Epithelial cell of proximal tubule (primary cell): ENCODE data around the gene RNF150. TPM values are rescaled to one million over a fixed set of nuclear protein-coding genes. Genes with fewer than 3 reads are reported as not detected.

ENCODE experiments used
- DNase-seq: peaks from one replicate; pipeline ENCODE4 v3.0.0-alpha.2; 2011; ENCODE audit warnings: low read depth
- H3K4me3 ChIP-seq: 2 replicates; pipeline ENCODE4 v1.5.1; 2011; ENCODE audit warnings: low read depth, mild to moderate bottlenecking, low read length
- CTCF ChIP-seq: conservative IDR thresholded peaks from 2 replicates; pipeline ENCODE4 v1.5.1; 2012; ENCODE audit warnings: low read depth, mild to moderate bottlenecking, low read length
- total RNA-seq: library from RNA; depleted of rRNA; stranded (reverse); fragments of >200 nt; gene quantifications from 2 replicates; pipeline ENCODE4 v1.2.3, GENCODE V29; 2015

RNF150 gene
- total RNA-seq, 1 donor from 2014 or later: 0.69 TPM

- no peak for TF ChIP-seq CTCF
- H3K4me3 ChIP-seq: no peak overlapping the region
- no peak for DNase-seq
Observed at GRCh38 chr4:140976768-140977167, 156.5 kb downstream of the RNF150 start.

GRCh38 chr4:140971077-140971792 lies 162.0 kb downstream of the RNF150 start:
- no peak for DNase-seq
- H3K4me3 ChIP-seq: no peak overlapping the region
- no peak for TF ChIP-seq CTCF

GRCh38 chr4:140969296-140969695 lies 164.0 kb downstream of the RNF150 start:
- no peak for DNase-seq
- TF ChIP-seq CTCF: no peak
- H3K4me3 ChIP-seq: no peak overlapping the region

GRCh38 chr4:140968371-140968770 lies 164.9 kb downstream of the RNF150 start:
- TF ChIP-seq CTCF: no peak
- H3K4me3 ChIP-seq: no peak overlapping the region
- no peak for DNase-seq

GRCh38 chr4:140963883-140964282 lies 169.4 kb downstream of the RNF150 start:
- TF ChIP-seq CTCF: no peak
- DNase-seq: no peak
- H3K4me3 ChIP-seq: no peak overlapping the region

GRCh38 chr4:140955641-140956040 lies 177.6 kb downstream of the RNF150 start:
- no peak for DNase-seq
- no peak overlapping the region for H3K4me3 ChIP-seq
- no peak for TF ChIP-seq CTCF

GRCh38 chr4:140952717-140953116 lies 180.6 kb downstream of the RNF150 start:
- no peak for DNase-seq
- no peak for TF ChIP-seq CTCF
- no peak overlapping the region for H3K4me3 ChIP-seq
